ENCODE results near the gene FBXO27. TPM values are rescaled to one million over a fixed set of nuclear protein-coding genes. Genes with fewer than 3 reads are reported as not detected.

Gene FBXO27
- total RNA-seq, 1 experiment from 2014 or later = 16.4 TPM

- Histone ChIP-seq H3K79me2 (ENCODE audit: insufficient read depth, low read length) (0 out of 2 replicates have a peak, but pooled peaks cover 4% of the 10 kb centered on the region), H3K27me3 (ENCODE audit: insufficient read depth, low read length) (no peaks in the 10 kb centered on the region), H3K4me3 (replicated peaks in 1 of 2; ENCODE audit: low read depth in 1 of 2, low read length in 2 of 2) (no peak overlapping the region), H3K9me3 (ENCODE audit: control insufficient read depth in 1 of 2, insufficient read depth in 1 of 2, low read depth in 1 of 2, low read length in 2 of 2) (peaks cover 0 to 5% of the 10 kb centered on the region in 2 experiments; a peak in 2 of 4 replicates), H3K36me3 (ENCODE audit: control insufficient read depth in 1 of 2, insufficient read depth in 2 of 2, low read length in 2 of 2) (no peaks in the 10 kb centered on the region), H2AFZ (ENCODE audit: low read depth, low read length, poor library complexity, severe bottlenecking) (no peak overlapping the region), H3K9me2 (ENCODE audit: insufficient read depth) (no peaks in the 10 kb centered on the region), H3K27ac (ENCODE audit: low read depth, low read length) (no peak overlapping the region), H3K9ac (ENCODE audit: low read length) (no peak overlapping the region), H3K4me1 (ENCODE audit: control insufficient read depth in 1 of 2, insufficient read depth in 2 of 2, low read length in 2 of 2) (peaks cover 4 to 11% of the 10 kb centered on the region in 2 experiments; a peak in 3 of 4 replicates), H4K20me1 (ENCODE audit: insufficient read depth) (no peaks in the 10 kb centered on the region), H3K4me2 (ENCODE audit: low read length) (no peak overlapping the region)
- TF ChIP-seq JUND (IDR thresholded peaks at IDR 0.05) (no peak), ATF3 (IDR thresholded peaks at IDR 0.05) (no peak), CTCF (IDR thresholded peaks at IDR 0.05 in 2 of 3, conservative IDR thresholded peaks at IDR 0.05 in 1 of 3; ENCODE audit: borderline replicate concordance in 1 of 3, insufficient read depth in 1 of 3, low read depth in 2 of 3, low read length in 2 of 3) (no peak), ELF1 (IDR thresholded peaks at IDR 0.05; ENCODE audit: borderline replicate concordance, low read depth) (no peak), POLR2AphosphoS5 (IDR thresholded peaks at IDR 0.05; ENCODE audit: low read depth, low read length) (no peak), FOSL1 (IDR thresholded peaks at IDR 0.05; ENCODE audit: low read depth) (no peak), MAX (IDR thresholded peaks at IDR 0.05) (no peak), CEBPB (IDR thresholded peaks at IDR 0.05; ENCODE audit: low read depth) (no peak), ZFX (IDR thresholded peaks at IDR 0.05) (no peak), ZNF274 (IDR thresholded peaks at IDR 0.05; ENCODE audit: low read depth, low read length) (no peak), EZH2 (IDR thresholded peaks at IDR 0.05) (no peak), SP1 (IDR thresholded peaks at IDR 0.05; ENCODE audit: low read depth) (no peak), TCF7L2 (IDR thresholded peaks at IDR 0.05; ENCODE audit: borderline replicate concordance, extremely low read depth, insufficient read depth, insufficient read length) (no peak), CBX3 (IDR thresholded peaks at IDR 0.05; ENCODE audit: low read depth) (no peak), ZBTB33 (IDR thresholded peaks at IDR 0.05; ENCODE audit: extremely low read depth, insufficient replicate concordance, low read length) (no peak)
- intact Hi-C loops (cut with micrococcal nuclease) = no loop called here
- CTCF ChIA-PET = no interaction called here
- POLR2A ChIA-PET = no interaction called here
- RAD21 ChIA-PET (ENCODE audit: low non-redundant PET in 1 of 2, low total read pairs in 2 of 2, uncharacterized antibody in 2 of 2, unreplicated experiment in 2 of 2) = no interaction called here
- DNase-seq (ENCODE audit: low read depth, low spot score) (no peak), ATAC-seq (no peak)
- BruUV-seq (replicated peaks) = no TSS peak
Observed at GRCh38 chr19:38979812-38980211, 52.5 kb downstream of the FBXO27 start.
